ENCODE measurements around the gene NPIPA1.
"Not testable (repeated sequence)": the region's sequence is repeated elsewhere in the genome, so short reads cannot be mapped to it uniquely, and the experiment has no call there.

The NPIPA1 gene

DNA sequence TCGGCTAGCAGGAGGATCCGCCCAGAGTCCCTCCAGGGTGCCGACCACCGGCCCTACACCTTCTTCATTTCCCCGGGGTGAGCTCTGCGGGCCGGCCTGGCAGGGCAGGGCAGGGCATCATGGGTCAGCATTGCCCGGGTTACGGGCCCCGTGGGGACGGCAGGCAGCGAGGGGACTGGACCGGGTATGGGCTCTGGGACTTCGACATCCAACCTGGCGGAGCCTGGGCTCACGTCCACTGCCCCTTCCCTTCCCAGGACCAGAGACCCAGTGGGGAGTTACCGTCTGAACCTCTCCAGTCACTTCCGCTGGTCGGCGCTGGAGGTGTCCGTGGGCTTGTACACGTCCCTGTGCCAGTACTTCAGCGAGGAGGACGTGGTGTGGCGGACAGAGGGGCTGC, 7.0 kb upstream of the NPIPA1 start:
- in situ Hi-C loops (cut with MboI; ENCODE audit: low sequenced_read_pairs) = not testable (repeated sequence)

DNA sequence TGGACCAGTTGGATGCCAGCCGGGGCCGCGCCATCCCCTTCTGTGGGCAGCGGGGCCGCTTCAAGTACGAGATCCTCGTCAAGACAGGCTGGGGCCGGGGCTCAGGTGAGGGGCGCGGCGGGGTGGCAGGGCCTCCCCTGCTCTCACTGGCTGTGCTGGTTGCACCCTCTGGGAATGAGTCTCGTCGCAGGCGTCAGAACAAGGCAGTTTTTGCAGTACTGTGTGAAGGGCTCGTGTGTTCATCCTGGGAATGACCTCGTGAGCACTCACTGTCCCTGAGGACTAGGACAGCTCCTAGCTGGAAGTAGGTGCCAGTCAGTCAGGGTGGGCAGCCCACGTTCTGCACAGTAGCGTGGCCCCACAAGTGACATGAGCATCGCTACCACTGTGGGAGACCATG, 6.3 kb upstream of the NPIPA1 start:
- in situ Hi-C loops (cut with MboI; ENCODE audit: low sequenced_read_pairs) = not testable (repeated sequence)

DNA sequence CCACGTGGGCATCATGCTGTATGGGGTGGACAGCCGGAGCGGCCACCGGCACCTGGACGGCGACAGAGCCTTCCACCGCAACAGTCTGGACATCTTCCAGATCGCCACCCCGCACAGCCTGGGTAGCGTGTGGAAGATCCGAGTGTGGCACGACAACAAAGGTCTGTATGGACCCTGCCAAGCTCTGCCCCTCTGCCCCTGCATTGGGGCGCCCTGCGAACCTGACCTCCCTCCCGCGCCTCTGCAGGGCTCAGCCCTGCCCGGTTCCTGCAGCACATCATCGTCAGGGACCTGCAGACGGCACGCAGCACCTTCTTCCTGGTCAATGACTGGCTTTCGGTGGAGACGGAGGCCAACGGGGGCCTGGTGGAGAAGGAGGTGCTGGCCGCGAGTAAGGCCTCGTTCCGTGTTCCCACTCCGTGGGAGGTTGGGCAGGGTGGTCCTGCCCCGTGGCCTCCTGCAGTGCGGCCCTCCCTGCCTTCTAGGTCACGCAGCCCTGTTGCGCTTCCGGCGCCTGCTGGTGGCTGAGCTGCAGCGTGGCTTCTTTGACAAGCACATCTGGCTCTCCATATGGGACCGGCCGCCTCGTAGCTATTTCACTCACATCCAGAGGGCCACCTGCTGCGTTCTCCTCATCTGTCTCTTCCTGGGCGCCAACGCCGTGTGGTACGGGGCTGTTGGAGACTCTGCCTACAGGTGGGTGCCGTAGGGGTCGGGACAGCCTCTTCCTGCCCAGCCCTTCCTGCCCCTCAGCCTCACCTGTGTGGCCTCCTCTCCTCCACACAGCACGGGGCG, 4.5 kb upstream of the NPIPA1 start:
- in situ Hi-C loops (cut with MboI; ENCODE audit: low sequenced_read_pairs) = not testable (repeated sequence)

DNA sequence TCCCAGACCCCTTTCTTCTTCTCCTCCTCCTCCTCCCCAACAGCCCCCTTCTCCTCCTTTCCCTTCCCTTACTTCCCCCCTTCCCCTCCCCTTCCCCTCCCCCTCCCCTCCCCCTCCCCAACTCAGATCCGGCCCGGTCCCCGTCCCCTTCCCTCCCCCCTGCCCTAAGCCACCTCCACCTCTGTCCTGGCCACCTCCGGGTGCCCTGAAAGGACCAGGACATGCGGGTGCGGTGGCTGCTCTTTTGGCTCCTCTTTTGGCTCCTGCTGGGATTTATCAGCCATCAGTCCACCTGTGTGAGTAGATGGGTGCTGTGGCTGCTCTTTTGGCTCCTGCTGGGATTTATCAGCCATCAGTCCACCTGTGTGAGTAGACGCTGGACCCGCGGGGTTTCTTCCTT, 751 bp downstream of the NPIPA1 start:
- in situ Hi-C loops (cut with MboI; ENCODE audit: low sequenced_read_pairs) = not testable (repeated sequence)

DNA sequence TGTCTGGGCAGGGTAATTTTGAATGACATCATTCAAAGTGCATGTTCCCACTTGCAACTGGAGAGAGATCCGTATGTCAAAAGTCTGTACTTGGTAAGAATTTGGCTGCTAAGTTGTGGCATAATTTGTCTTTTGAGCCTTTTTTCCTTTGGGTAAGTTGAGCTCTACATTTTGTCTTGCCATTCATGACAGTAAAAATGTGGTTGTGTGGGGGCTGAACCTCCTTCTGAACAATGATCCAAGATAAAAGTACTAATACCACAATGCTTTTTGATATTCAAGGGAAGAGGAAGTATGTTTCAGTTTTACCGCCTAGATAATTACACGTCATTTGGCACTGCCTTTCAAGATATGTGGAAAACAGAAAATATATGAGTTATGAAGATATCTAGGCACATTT, 5.4 kb downstream of the NPIPA1 start:
- in situ Hi-C loops (cut with MboI; ENCODE audit: low sequenced_read_pairs) = not testable (repeated sequence)

DNA sequence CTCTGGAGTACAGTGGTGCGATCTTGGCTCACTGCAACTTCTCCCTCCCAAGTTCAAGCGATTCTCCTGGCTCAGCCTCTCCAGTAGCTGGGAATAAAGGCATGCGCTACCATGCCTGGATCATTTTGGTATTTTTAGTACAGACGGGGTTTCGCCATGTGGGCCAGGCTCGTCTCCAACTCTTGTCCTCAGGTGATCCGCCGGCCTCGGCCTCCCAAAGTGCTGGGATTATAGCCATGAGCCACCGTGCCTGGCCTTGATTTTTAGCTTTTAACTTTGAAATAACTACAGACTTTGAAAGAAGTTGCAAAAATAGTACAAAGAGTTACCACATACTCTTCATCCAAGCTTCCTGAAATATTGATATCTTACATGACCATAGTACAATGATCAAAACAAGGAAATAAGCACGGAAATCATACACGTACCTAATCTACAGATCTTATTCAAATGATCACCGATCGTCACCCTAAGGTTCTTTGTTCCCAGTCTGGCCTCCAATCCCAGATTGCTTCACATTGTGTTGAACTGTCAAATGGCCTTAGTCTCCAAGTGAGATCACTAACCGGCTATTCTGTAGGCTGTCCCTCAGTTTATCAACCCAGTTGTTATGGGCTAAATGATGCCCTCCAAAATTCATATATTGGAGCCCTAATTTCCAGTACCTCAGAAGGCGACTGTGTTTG, 18.4 kb downstream of the NPIPA1 start:
- in situ Hi-C loops (cut with MboI; ENCODE audit: low sequenced_read_pairs) = no loop called here

DNA sequence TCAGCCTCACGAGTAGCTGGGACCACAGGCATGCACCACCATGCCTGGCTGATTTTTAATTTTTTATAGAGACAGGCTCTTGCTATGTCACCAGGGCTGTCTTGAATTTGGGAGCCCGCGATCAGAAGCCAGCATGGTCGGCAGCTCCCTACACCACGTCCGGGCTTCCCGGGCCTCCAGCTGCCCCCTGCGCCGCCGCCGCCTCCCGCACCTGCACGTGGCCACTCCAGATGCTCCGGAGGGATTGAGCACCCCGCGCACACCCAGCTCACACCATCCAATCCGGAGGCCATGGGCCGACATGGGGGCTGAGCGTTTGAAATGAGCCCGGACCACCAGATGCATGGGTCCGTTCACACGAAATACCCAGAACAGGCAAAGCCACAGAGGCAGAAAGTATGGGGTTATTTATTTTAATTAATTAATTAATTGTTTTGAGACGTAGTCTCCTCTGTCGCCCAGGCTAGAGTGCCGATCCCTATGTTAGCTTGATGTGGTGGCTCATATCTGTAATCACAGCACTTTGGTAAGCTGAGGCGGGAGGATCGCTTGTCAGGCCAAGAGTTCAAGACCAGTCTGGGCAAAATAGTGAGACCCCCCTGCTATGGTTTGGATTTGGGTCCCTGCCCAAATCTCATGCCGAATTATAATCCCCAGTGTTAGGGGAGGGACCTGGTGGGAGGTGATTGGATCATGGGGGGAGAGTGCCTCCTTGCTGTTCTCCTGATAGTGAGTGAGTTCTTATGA, 20.5 kb downstream of the NPIPA1 start:
- in situ Hi-C loops (cut with MboI; ENCODE audit: low sequenced_read_pairs) = no loop called here

DNA sequence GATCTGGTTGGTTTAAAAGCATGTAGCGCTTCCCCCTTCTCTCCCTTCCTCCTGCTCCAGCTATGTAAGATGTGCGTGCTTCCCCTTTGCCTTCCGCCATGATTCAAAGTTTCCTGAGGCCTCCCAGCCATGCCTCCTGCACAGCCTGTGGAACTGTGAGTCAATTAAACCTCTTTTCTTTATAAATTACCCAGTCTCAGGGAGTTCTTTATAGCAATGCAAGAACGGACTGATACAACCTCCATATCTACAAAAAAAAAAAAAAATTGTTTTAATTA, 21.0 kb downstream of the NPIPA1 start:
- in situ Hi-C loops (cut with MboI; ENCODE audit: low sequenced_read_pairs) = no loop called here

DNA sequence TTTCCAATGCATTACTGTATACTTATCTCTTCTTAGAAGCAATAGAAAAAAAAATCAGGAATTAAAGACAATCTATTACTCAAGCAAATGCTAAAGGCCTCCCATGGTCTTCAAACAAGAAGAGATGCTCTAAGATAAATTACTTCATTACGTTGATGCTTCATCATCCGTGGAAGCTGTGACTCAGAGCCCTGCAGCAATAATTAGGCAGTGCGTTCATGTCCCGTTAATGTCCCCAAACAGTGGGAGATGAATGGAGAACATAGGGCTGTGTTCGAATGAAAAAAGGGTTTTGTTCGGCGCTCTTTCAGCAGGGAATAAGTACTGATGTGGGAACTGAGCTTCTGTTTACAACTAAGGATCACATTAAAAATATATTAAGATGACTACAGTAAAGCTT, 21.7 kb downstream of the NPIPA1 start:
- in situ Hi-C loops (cut with MboI; ENCODE audit: low sequenced_read_pairs) = no loop called here

DNA sequence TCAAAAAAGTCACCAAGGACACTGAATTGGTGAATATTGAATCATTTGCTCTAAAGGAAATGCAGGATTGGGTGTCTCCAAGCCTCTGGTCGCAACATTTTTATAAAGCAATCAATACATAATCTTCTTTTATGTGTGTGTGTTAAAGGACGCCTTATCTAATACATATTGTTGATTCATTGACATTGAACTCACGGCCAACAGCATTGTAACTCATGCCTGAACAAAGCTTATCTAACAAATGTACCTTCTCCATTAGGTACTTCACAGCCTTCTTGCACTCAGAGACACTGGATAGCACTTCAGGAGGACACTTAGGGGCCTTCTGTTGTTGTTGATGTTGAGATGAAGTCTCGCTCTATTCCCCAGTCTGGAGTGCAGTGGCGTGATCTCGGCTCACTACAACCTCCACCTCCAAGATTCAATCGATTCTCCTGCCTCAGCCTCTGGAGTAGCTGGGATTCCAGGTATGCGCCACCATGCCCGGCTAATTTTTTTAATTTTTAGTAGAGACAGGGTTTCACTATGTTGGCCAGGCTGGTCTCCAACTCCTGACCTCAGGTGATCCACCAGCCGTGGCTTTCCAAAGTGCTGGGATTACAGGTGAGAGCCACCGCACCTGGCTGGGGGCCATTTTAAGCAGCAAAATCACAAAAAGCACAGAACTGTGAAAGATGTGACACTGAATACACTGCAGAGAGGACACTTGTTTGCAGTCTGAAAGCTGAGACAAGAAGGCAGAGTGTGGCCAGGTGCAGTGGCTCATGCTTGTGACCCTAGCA, 24.4 kb downstream of the NPIPA1 start:
- in situ Hi-C loops (cut with MboI; ENCODE audit: low sequenced_read_pairs) = no loop called here

DNA sequence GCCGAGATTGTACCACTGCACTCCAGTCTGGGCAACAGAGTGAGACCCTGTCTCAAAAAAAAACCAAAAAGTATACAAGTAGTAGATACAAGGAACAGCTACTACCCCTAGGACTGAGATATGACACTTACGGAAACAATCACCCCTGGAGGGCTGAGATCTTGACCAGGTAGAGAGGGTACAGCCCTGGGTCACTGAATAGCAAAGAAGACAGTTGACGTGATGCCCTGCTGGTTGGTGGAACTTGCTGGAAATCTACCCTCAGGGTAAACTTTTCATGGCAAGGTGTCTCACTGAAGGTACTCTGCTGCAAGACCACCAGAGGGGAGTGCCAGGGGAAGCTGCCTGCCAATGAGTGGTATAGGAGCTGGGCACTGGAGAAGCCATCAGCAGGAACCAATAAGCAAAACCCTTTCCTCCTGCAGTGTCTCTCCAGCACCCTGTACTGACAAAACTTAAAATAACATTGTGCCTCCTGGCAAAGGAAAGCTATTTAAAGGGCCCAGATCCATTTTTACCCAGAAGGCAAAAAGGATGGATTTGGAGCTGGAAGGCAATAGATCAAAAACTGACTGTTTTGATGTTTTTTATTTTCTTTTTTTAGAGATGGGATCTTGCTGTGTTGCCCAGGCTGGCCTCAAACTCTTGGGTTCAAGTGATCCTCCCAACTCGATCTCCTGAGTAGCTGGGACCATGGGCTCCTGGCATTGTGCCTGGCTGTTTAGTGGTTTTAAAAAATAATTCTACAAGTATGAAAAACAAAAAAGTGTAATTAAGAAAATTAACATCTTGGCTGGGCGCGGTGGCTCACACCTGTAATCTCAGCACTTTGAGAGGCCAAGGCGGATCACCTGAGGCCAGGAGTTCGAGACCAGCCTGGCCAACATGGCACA, 26.3 kb downstream of the NPIPA1 start:
- in situ Hi-C loops (cut with MboI; ENCODE audit: low sequenced_read_pairs) = no loop called here

DNA sequence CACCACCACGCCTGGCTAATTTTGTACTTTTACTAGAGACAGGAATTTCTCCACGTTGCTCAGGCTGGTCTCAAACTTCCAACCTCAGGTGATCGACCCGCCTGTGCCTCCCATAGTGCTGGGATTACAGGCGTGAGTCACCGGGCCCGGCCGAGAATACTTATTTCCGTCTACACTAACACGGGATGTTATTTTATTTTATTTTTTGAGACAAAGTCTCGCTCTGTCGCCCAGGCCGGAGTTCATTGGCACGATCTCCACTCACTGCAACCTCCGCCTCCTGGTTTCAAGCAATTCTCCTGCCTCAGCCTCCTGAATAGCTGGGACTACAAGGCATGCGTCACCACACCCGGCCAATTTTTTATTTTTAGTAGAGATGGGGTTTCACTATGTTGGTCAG, 28.1 kb downstream of the NPIPA1 start:
- in situ Hi-C loops (cut with MboI; ENCODE audit: low sequenced_read_pairs) = no loop called here

DNA sequence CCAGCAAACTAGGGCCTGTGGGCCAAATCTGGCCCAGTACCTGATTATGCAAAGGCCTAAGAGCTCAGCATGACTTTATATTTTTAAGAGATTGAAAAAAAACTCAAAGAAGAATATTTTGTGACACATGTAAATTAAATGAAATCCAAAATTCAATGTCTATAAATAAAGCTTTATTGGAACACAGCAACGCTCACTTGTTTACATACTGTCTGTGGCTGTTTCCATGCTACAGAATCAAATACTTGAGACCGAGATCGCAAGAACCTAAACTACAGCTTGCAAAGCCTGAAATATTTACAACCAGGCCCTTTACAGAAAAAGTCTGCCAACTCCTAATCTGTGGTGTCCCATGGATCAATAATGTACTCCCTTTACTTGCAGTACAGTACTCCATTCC, 32.6 kb downstream of the NPIPA1 start:
- in situ Hi-C loops (cut with MboI; ENCODE audit: low sequenced_read_pairs) = not testable (repeated sequence)

DNA sequence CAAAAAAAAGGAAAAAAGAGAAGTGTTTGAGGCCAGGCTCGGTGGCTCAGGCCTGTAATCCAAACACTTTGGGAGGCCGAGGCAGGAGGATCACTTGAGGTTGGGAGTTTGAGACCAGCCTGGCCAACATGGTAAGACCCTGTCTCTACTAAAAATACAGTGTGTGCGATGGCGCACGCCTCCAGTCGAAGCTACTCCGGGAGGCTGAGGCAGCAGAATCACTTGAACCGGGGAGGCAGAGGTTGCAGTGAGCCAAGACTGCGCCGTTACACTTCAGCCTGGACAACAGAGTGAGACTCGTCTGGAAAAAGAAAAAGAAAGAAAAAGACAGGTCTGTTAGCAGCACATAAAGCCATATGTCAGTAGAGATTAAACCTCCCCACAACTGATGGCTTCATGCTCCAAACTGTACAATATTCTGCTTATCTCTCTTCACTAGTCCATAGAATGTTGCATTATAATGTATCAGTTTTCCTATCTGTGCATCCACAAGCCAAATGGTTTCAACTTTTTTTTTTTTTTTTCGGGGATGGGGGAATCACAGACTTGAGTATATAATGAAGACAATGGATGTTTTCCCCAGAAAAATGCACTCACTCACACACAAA, 34.5 kb downstream of the NPIPA1 start:
- in situ Hi-C loops (cut with MboI; ENCODE audit: low sequenced_read_pairs) = not testable (repeated sequence)

DNA sequence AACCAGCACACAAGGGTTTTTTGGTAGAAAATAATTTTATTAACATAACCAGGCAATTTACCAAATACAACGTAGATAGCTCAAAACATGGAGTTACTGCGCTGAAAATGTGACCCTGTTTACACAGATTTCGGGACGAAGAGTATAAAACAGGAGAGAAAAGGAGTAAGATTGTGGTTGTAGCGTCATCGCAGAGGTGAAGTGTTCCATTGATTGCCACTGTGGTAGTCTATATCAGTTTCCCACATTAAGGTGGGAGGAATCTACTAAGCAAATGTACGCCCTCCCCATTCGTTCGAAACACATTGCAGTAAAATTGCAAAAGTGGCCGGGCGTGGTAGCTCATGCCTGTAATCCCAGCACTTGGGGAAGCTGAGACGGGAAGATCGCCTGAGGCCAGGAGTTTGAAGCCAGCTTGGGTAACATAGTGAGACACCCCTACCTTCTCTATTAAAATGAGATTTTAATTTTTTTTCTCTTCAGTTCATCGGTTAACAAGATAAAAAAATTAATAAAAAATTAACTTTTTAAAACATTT, 36.6 kb downstream of the NPIPA1 start:
- in situ Hi-C loops (cut with MboI; ENCODE audit: low sequenced_read_pairs) = not testable (repeated sequence)

DNA sequence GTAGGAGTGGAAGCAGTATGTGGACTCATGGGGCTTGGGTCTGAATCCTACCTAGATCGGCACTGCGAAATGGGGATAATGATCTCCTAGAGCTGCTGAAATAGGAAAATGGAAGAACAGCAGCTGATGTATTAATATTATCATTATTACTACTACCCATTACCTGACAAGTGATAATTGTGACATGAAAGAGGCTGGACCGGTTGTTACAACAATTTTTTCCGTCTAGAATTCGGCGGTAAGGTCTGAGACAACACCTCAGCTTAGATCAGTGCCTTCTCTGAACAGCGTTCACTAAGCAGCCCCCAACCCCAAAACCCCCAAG, 37.0 kb downstream of the NPIPA1 start:
- in situ Hi-C loops (cut with MboI; ENCODE audit: low sequenced_read_pairs) = not testable (repeated sequence)

DNA sequence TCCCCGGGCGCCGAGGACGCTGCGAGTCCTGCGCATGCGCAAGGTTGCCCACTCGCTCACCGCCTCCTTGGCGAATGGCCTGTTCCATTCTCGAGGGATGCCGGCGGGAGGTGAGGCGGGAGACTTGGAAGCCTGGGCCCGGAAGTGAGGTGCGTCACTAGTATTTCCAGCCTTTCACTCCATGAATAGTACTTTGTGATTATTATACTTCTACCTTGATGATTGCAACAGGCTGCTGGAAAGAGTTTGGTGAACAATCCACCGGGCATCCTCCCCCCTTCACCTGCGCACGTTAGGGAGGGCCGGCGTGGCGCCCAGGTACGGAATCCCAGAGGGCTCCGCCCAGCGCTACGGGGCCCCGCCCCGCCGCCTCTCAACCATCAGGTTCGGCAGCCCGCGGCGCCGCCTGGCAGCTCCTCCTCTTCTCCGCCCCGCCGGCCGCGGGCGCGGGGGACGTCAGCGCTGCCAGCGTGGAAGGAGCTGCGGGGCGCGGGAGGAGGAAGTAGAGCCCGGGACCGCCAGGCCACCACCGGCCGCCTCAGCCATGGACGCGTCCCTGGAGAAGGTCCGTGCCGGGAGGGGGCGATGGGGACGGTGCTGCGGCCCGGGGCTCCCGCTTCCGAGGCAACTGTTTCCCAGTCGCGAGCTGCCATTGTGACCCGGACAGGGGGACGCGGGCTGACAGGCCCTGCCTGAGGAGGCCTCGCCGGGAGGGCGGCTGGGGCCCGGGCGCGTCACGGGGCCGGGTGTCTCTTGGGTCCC, 37.6 kb downstream of the NPIPA1 start, which contains the start of gene PDXDC1:
TSS of gene PDXDC1 (plus strand) at position 371 of the 762 bp plus-strand sequence. CDS start at position 545, 174 bp downstream.
- in situ Hi-C loops (cut with MboI; ENCODE audit: low sequenced_read_pairs) = not testable (repeated sequence)

DNA sequence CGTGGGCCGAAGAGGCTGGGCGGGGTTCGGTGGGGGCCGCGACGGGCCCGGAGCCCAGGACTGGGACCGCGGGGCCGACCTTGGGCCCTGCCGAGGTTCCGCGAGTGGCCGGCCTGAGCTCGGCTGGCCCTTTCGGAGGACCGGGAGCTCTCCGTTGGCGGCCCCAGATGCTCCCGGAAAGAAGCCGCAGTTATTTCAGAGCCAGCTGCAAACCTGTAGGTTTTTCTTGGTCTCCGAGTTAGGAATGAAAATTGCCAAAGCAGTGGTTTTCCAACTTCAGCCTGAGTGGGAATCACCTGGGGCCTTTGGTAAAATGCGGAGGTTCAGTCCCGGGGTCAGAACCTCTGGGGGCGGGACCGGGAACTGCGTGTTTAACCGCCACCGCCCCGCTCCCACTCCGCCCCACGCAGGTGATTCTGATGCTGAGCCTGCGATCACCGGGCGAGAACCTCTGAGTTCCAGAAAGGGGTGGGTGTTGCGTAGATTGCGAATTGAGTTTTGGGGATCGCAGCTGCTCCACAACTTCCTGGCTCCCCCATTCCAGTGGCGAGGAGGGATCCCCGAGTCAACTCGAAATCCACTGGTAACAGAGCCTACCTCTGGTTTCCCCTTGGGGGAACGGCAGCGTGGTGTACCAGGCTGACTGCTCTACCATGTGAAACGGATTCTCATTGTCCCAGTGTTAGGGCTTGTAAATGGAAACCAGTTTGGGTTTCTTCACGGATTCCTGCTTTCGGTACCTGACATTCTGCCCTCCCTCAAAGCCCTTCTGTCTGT, 38.4 kb downstream of the NPIPA1 start:
- in situ Hi-C loops (cut with MboI; ENCODE audit: low sequenced_read_pairs) = not testable (repeated sequence)
